ENCODE measurements around the gene DEPDC7.

- TF ChIP-seq CTCF (IDR thresholded peaks at IDR 0.05), result no peak
- no peak for TF ChIP-seq POLR2AphosphoS5 (IDR thresholded peaks at IDR 0.05)
- no peak for TF ChIP-seq POLR2A (IDR thresholded peaks at IDR 0.05)
These were observed 10.5 kb upstream of the DEPDC7 start for GRCh38 chr11:33005175-33005574.

Measured in prostate gland (tissue), 2 donors.